ENCODE results near the gene ENKD1.

Gene ENKD1, protein sequence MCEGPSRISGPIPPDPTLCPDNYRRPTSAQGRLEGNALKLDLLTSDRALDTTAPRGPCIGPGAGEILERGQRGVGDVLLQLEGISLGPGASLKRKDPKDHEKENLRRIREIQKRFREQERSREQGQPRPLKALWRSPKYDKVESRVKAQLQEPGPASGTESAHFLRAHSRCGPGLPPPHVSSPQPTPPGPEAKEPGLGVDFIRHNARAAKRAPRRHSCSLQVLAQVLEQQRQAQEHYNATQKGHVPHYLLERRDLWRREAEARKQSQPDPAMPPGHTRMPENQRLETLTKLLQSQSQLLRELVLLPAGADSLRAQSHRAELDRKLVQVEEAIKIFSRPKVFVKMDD

GRCh38 chr16:67666559-67667452, at the start of gene ENKD1, which contains the start of gene C16orf86:
ENKD1 (minus strand) TSS chr16:67666750; CDS start chr16:67666442, 308 bp downstream.
C16orf86 (plus strand) TSS chr16:67666814; CDS start chr16:67666971, 157 bp downstream.
- peak within 1 kb of the TSS; percentile 64 for H3K4me3 ChIP-seq (ENCODE audit: low read depth, low read length)
- TF ChIP-seq, protein P1, sequence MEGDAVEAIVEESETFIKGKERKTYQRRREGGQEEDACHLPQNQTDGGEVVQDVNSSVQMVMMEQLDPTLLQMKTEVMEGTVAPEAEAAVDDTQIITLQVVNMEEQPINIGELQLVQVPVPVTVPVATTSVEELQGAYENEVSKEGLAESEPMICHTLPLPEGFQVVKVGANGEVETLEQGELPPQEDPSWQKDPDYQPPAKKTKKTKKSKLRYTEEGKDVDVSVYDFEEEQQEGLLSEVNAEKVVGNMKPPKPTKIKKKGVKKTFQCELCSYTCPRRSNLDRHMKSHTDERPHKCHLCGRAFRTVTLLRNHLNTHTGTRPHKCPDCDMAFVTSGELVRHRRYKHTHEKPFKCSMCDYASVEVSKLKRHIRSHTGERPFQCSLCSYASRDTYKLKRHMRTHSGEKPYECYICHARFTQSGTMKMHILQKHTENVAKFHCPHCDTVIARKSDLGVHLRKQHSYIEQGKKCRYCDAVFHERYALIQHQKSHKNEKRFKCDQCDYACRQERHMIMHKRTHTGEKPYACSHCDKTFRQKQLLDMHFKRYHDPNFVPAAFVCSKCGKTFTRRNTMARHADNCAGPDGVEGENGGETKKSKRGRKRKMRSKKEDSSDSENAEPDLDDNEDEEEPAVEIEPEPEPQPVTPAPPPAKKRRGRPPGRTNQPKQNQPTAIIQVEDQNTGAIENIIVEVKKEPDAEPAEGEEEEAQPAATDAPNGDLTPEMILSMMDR (IDR thresholded peaks at IDR 0.05; ENCODE audit: low read depth, low read length): no peak

DNA sequence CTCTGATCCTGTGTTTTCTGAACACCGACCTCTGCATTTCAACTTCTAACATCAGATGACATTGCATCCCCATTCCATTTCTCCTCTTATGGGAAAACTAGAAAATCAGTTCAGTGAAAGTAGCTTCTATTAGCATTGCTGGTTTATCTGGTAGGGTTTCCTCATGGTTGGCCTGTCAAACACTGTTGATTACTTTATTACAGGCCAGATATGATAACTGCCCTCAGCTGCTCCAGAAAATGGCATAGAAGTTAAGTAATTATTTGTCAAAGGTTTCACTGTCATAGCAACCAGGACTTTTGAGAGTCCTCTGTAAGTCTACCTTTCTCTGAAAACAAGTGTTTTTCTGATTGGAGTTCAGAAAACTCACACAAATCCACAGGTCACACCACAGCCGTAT, 49.5 kb upstream of the ENKD1 start:
- H3K4me3 ChIP-seq (ENCODE audit: low read depth, low read length): no peak overlapping the region
- TF ChIP-seq, protein P1 (IDR thresholded peaks at IDR 0.05; ENCODE audit: low read depth, low read length): no peak

- H3K4me3 ChIP-seq (ENCODE audit: low read depth, low read length): no peak overlapping the region
- TF ChIP-seq, protein P1 (IDR thresholded peaks at IDR 0.05; ENCODE audit: low read depth, low read length): no peak
Measured at GRCh38 chr16:67714522-67714921, 48.0 kb upstream of the ENKD1 start.

DNA sequence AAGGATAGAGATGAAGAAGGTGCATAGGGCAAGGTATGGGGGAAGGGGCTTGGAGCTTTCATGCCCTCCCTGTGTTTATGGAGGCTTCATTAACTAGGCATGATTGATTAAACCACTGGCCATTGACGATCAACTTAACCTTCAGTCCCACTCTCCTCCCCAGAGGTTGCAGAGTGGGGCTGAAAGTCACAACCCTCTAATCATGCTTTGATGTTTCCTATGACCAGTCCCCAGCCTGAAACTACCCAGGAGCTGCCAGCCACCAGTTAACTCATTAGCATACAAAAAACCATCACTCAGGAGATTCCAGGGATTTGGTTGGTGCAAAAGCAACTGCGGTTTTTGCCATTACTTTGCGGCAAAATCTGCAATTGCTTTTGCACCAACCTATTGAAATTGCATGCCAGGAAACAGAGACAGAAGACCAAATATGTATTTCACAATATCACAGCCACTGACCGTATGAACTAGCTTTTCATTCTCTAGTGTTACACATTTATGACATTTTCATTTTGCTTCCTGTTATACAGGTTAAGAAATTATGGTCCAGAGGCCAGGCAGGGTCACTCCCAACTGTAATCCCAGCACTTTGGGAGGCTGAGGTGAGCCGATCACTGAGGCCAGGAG, 47.2 kb upstream of the ENKD1 start:
- H3K4me3 ChIP-seq (ENCODE audit: low read depth, low read length): no peak overlapping the region
- TF ChIP-seq, protein P1 (IDR thresholded peaks at IDR 0.05; ENCODE audit: low read depth, low read length): no peak

DNA sequence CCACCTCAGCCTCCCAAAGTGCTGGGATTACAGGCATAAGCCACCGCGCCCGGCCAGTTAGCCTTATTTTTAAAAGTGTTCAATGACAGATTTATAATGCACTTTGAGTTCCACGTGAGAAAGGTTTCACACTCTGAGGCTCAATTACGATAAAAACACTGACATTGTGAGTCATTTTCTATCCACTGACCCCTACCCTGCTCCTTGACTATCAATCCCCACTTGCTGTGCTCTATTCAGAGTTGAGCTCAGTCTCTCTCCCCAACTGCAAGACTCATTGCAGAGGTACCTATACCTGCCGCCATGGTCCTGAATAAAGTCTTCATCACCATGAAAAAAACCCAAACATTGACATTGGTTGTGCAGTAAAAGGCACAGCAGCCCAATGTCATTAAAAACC, 44.1 kb upstream of the ENKD1 start:
- TF ChIP-seq, protein P1 (IDR thresholded peaks at IDR 0.05; ENCODE audit: low read depth, low read length): no peak
- no peak overlapping the region for H3K4me3 ChIP-seq (ENCODE audit: low read depth, low read length)

GRCh38 chr16:67709050-67709449, 42.5 kb upstream of the ENKD1 start:
- TF ChIP-seq, protein P1 (IDR thresholded peaks at IDR 0.05; ENCODE audit: low read depth, low read length): no peak
- no peak overlapping the region for H3K4me3 ChIP-seq (ENCODE audit: low read depth, low read length)

Data from WI38 (cell line).